H9 (cell line): ENCODE results near the gene BRAT1. TPM values are rescaled to one million over a fixed set of nuclear protein-coding genes. Genes with fewer than 3 reads are reported as not detected.
"Not testable (repeated sequence)": the region's sequence is repeated elsewhere in the genome, so short reads cannot be mapped to it uniquely, and the experiment has no call there.

Experiments used
- DNase-seq: peaks from one replicate; pipeline ENCODE4 v3.0.0-alpha.2; 2017
- H2AFZ ChIP-seq: one replicate; pipeline ENCODE4 v1.6.1; 2013; ENCODE audit warnings: mild to moderate bottlenecking, low read length, control low read depth, moderate library complexity
- H2AK5ac ChIP-seq: 2 replicates; pipeline ENCODE4 v1.6.1; 2013; ENCODE audit warnings: low read length, control low read depth, mixed read lengths; ENCODE audit not compliant: insufficient read length
- H2BK120ac ChIP-seq: one replicate; pipeline ENCODE4 v1.6.1; 2013; ENCODE audit warnings: low read depth, mild to moderate bottlenecking, low read length, control low read depth, inconsistent platforms; ENCODE audit not compliant: poor library complexity, severe bottlenecking
- H2BK12ac ChIP-seq: 2 replicates; pipeline ENCODE4 v1.6.1; 2013; ENCODE audit warnings: low read length, control low read depth, mixed read lengths, low read depth; ENCODE audit not compliant: insufficient read length
- H2BK15ac ChIP-seq: 2 replicates; pipeline ENCODE4 v1.6.1; 2013; ENCODE audit warnings: low read depth, low read length, control low read depth
- H2BK20ac ChIP-seq: one replicate; pipeline ENCODE4 v1.6.1; 2013; ENCODE audit warnings: low read depth, mild to moderate bottlenecking, low read length, control low read depth, inconsistent platforms; ENCODE audit not compliant: poor library complexity, severe bottlenecking
- H2BK5ac ChIP-seq: 2 replicates; pipeline ENCODE4 v1.6.1; 2013; ENCODE audit warnings: low read length, control low read depth, mixed read lengths; ENCODE audit not compliant: insufficient read length
- H3K14ac ChIP-seq: 2 replicates; pipeline ENCODE4 v1.6.1; 2013; ENCODE audit warnings: low read length, control low read depth; ENCODE audit not compliant: insufficient read depth
- H3K18ac ChIP-seq: 2 replicates; pipeline ENCODE4 v1.6.1; 2013; ENCODE audit warnings: low read depth, mild to moderate bottlenecking, mixed read lengths, low read length, control low read depth; ENCODE audit not compliant: insufficient read length
- H3K23ac ChIP-seq: 2 replicates; pipeline ENCODE4 v1.6.1; 2013; ENCODE audit warnings: low read length, control low read depth, mixed read lengths, low read depth; ENCODE audit not compliant: insufficient read length
- H3K23me2 ChIP-seq: 2 replicates; pipeline ENCODE4 v1.6.1; 2013; ENCODE audit warnings: low read depth, mild to moderate bottlenecking, mixed read lengths, low read length, control low read depth; ENCODE audit not compliant: insufficient read length, poor library complexity, severe bottlenecking
- H3K27ac ChIP-seq: 2 replicates; pipeline ENCODE4 v1.5.1; 2013; ENCODE audit warnings: low read length, control low read depth, mixed read lengths, low read depth; ENCODE audit not compliant: insufficient read length
- H3K27me3 ChIP-seq: 2 replicates; pipeline ENCODE4 v1.6.1; 2013; ENCODE audit warnings: low read length, control low read depth, inconsistent platforms; ENCODE audit not compliant: insufficient read depth
- H3K4ac ChIP-seq: 2 replicates; pipeline ENCODE4 v1.6.1; 2013; ENCODE audit warnings: low read depth, mild to moderate bottlenecking, control low read depth, inconsistent platforms, low read length, moderate library complexity
- H3K4me1 ChIP-seq: 2 replicates; pipeline ENCODE4 v1.6.1; 2013; ENCODE audit warnings: low read length, control low read depth, inconsistent platforms; ENCODE audit not compliant: insufficient read depth
- H3K4me2 ChIP-seq: 2 replicates; pipeline ENCODE4 v1.6.1; 2013; ENCODE audit warnings: low read length, control low read depth, mixed read lengths; ENCODE audit not compliant: insufficient read length, insufficient read depth
- H3K56ac ChIP-seq: 2 replicates; pipeline ENCODE4 v1.6.1; 2013; ENCODE audit warnings: low read depth, mild to moderate bottlenecking, mixed read lengths, low read length, control low read depth; ENCODE audit not compliant: insufficient read length
- H3K79me1 ChIP-seq: 2 replicates; pipeline ENCODE4 v1.6.1; 2013; ENCODE audit warnings: low read depth, mild to moderate bottlenecking, moderate library complexity, low read length, control low read depth, inconsistent platforms; ENCODE audit not compliant: insufficient read depth, poor library complexity, severe bottlenecking
- H3K79me2 ChIP-seq: 2 replicates; pipeline ENCODE4 v1.6.1; 2013; ENCODE audit warnings: low read length, control low read depth, inconsistent platforms; ENCODE audit not compliant: insufficient read depth
- H3K9ac ChIP-seq: 2 replicates; pipeline ENCODE4 v1.6.1; 2013; ENCODE audit warnings: low read length, control low read depth, mixed read lengths; ENCODE audit not compliant: insufficient read length; ENCODE audit errors: extremely low read depth
- H3K9me3 ChIP-seq: one replicate; pipeline ENCODE4 v1.6.1; 2013; ENCODE audit warnings: low read depth, low read length, inconsistent platforms; ENCODE audit not compliant: control insufficient read depth
- H3T11ph ChIP-seq: one replicate; pipeline ENCODE4 v1.6.1; 2013; ENCODE audit warnings: mild to moderate bottlenecking, low read length, control low read depth, inconsistent platforms
- H4K20me1 ChIP-seq: one replicate; pipeline ENCODE4 v1.6.1; 2013; ENCODE audit not compliant: control insufficient read depth, insufficient read length, insufficient read depth
- H4K5ac ChIP-seq: 2 replicates; pipeline ENCODE4 v1.6.1; 2013; ENCODE audit warnings: low read depth, mild to moderate bottlenecking, mixed read lengths, low read length, control low read depth; ENCODE audit not compliant: insufficient read length
- H4K8ac ChIP-seq: replicated peaks from 2 replicates; pipeline ENCODE4 v1.6.1; 2013; ENCODE audit warnings: low read length, control low read depth, mixed read lengths, low read depth; ENCODE audit not compliant: insufficient read length
- H4K91ac ChIP-seq: 2 replicates; pipeline ENCODE4 v1.6.1; 2013; ENCODE audit warnings: low read depth, mild to moderate bottlenecking, moderate library complexity, mixed read lengths, low read length, control low read depth; ENCODE audit not compliant: insufficient read length
- H3K27ac Mint-ChIP-seq, 3 experiments: 2 replicates in 2 of 3; 3 replicates in 1 of 3; pipeline ENCODE4 v1.8.0; 2020 to 2021; ENCODE audit warnings: mixed read lengths in 3 of 3, mild to moderate bottlenecking in 1 of 3, moderate library complexity in 1 of 3
- H3K27me3 Mint-ChIP-seq: 2 replicates; pipeline ENCODE4 v1.8.0; 2021; ENCODE audit warnings: low read depth, mild to moderate bottlenecking, moderate library complexity, mixed read lengths
- H3K36me3 Mint-ChIP-seq, 3 experiments: 2 replicates in 2 of 3; 3 replicates in 1 of 3; pipeline ENCODE4 v1.8.0; 2020 to 2021; ENCODE audit warnings: low read depth in 3 of 3, mixed read lengths in 3 of 3; ENCODE audit not compliant: insufficient read depth in 1 of 3
- H3K4me1 Mint-ChIP-seq, 2 experiments: 2 replicates each; pipeline ENCODE4 v1.8.0; 2020; ENCODE audit warnings: mixed read lengths in 2 of 2
- H3K4me3 Mint-ChIP-seq, 2 experiments: 2 replicates in 1 of 2; 3 replicates in 1 of 2; pipeline ENCODE4 v1.8.0; 2020 to 2021; ENCODE audit warnings: mild to moderate bottlenecking in 2 of 2, mixed read lengths in 2 of 2, moderate library complexity in 1 of 2
- H3K9me3 Mint-ChIP-seq, 2 experiments: 2 replicates in 1 of 2; 3 replicates in 1 of 2; pipeline ENCODE4 v1.8.0; 2020; ENCODE audit warnings: mild to moderate bottlenecking in 2 of 2, mixed read lengths in 2 of 2, moderate library complexity in 1 of 2
- WGBS: extraction: QIAGEN DNeasy Blood & Tissue Kit; methylation state at CpG from one replicate; pipeline ENCODE4 v1.1.7; 2013; ENCODE audit warnings: missing lambda C conversion rate, low lambda C conversion rate, mixed read lengths; ENCODE audit not compliant: insufficient read length; ENCODE audit errors: extremely low coverage; 5-methylcytosine and 5-hydroxymethylcytosine counted together
- total RNA-seq: library from RNA; stranded (reverse); gene quantifications from 2 replicates; pipeline ENCODE4 v1.2.1, GENCODE V29; 2021

BRAT1 gene
- total RNA-seq, 1 experiment from 2014 or later: 41.2 TPM

DNA sequence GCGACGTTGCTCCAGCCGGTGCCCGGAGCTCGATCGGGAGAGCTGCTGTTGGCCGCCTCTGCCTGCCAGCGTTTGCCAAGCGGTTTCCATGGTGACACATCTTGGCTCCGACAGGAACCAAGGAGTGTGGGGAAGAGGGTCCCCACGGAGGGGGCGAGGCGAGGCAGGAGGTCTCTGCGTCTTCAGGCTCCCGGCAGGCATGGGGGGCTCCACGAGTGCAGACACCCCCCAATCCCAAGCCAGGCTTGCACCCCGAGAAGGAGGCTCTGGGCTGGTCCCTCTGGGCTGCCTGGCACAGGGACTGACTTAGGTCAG lies 23.6 kb downstream of the BRAT1 start:
- H3K9me3 ChIP-seq, H4K8ac ChIP-seq, H3K14ac ChIP-seq, H2BK12ac ChIP-seq, H3K27ac Mint-ChIP-seq, H3T11ph ChIP-seq, H3K79me1 ChIP-seq, H2BK15ac ChIP-seq, H2AK5ac ChIP-seq, H3K23me2 ChIP-seq, H3K4me3 Mint-ChIP-seq, H3K9me3 Mint-ChIP-seq, H4K91ac ChIP-seq, H4K5ac ChIP-seq, H3K18ac ChIP-seq, H3K56ac ChIP-seq, H3K4me1 ChIP-seq, H2BK20ac ChIP-seq, H3K4ac ChIP-seq, H4K20me1 ChIP-seq, H3K27me3 Mint-ChIP-seq, H3K27ac ChIP-seq, H3K9ac ChIP-seq, H2BK5ac ChIP-seq, H3K23ac ChIP-seq, H3K79me2 ChIP-seq, H3K4me2 ChIP-seq, H3K27me3 ChIP-seq, H2BK120ac ChIP-seq, H2AFZ ChIP-seq, DNase-seq: not testable (repeated sequence)
- WGBS: no CpG with 5 or more reads among the region's 17 CpGs
- peaks cover 0 to 20% (median 20%) of the 10 kb centered on the region in 3 experiments; a peak in 5 of 7 replicates for H3K36me3 Mint-ChIP-seq
- H3K4me1 Mint-ChIP-seq: peaks cover 20 to 23% of the 10 kb centered on the region in 2 experiments

DNA sequence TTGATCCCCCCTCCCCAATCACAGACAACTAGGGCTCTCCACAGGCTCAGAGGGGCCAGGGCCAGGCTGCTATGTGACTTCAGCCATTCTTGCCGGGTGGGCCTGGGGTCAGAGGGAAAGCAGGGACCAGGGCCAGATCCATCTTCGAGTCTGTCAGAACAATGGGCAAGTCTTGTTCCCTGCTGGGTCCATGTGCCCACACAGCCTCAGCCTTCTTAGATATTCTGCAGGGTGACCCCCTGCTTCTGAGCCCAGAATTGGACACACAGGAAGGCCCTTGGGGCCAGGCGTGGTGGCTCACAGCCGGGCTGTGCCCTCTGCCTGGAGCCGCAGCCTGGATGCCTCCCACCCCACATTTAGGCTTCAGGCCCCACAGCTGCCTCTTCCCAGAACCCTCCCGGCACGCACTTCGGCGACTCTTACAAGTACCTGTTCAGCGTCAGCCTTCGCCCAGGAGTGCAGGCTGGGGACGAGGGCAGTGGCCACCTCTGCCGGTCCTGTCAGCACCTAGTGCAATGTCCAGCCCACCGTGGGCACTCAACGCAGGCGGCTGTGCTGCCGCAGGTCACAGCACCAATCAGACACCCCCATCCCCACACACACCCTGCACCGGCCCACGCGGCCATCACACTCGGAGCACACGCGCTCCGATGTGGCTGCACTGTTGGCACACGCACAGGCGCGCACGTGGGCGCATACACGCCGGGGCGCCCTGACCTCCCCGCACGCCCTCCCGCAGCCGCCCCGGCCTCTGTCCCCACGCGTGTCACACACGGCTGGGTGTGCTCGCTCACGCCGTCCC lies 24.1 kb downstream of the BRAT1 start:
- not testable (repeated sequence) for H2AK5ac ChIP-seq, H3K56ac ChIP-seq, H3K4me2 ChIP-seq, DNase-seq, H4K5ac ChIP-seq, H3K18ac ChIP-seq, H3K27me3 ChIP-seq, H4K20me1 ChIP-seq, H2BK20ac ChIP-seq, H2BK15ac ChIP-seq, H3K4ac ChIP-seq, H3K9me3 Mint-ChIP-seq, H3T11ph ChIP-seq, H2BK12ac ChIP-seq, H3K79me2 ChIP-seq, H3K9ac ChIP-seq, H3K9me3 ChIP-seq, H3K79me1 ChIP-seq, H3K23ac ChIP-seq, H4K8ac ChIP-seq, H3K4me3 Mint-ChIP-seq, H4K91ac ChIP-seq, H2BK5ac ChIP-seq, H2AFZ ChIP-seq, H3K27ac ChIP-seq, H3K23me2 ChIP-seq, H3K4me1 ChIP-seq, H2BK120ac ChIP-seq, H3K27me3 Mint-ChIP-seq
- Mint-ChIP-seq H3K36me3 (peaks cover 0 to 25% (median 22%) of the 10 kb centered on the region in 3 experiments; a peak in 6 of 7 replicates), H3K4me1 (peaks cover 20 to 25% of the 10 kb centered on the region in 2 experiments), H3K27ac (peak overlapping the region; percentile 27 to 70 (median 39); a peak in 4 of 7 replicates)
- 0 out of 2 replicates have a peak overlapping the region, but pooled peaks have one; percentile 26 for H3K14ac ChIP-seq
- no CpG with 5 or more reads among the region's 43 CpGs for WGBS
